ENCODE measurements around the gene LHFPL3. TPM values are rescaled to one million over a fixed set of nuclear protein-coding genes. Genes with fewer than 3 reads are reported as not detected.

The LHFPL3 gene
- total and polyA plus RNA-seq, 2 donors (not counting 3 experiments of a cell fraction or from before 2014, with no cell fraction given) = not detected

DNA sequence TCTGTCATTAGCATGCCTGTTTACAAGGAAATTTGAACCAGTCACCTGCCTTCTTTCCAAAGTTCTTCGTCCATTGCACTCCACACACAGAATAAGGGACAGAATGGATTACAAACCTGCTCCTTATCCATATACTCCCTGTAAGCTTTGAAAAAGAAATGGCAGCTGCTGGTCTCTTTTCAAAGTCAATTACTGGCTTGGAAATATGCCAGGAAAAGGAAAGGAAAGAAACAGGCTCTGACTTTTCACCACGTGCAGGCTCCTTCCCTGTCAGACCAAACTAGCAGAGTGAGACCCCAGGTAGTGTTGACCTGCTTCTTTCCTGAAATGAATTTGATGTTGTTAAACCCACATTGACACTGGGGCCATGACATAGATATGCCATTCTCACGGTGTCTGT is 84.5 kb downstream of the LHFPL3 start:
- Histone ChIP-seq H3K27me3 (ENCODE audit: control insufficient read depth in 2 of 2, insufficient read depth in 2 of 2, low read length in 2 of 2) (no peaks in the 10 kb centered on the region), H3K4me3 (replicated peaks in 1 of 3; ENCODE audit: insufficient read depth in 1 of 3, low read depth in 1 of 3, low read length in 3 of 3) (no peak overlapping the region), H3K9me1 (replicated peaks; ENCODE audit: control insufficient read depth, extremely low read depth, insufficient read depth, low read length) (peaks cover 2% of the 10 kb centered on the region), H3K9ac (replicated peaks; ENCODE audit: extremely low read depth, insufficient read depth, low read length) (no peak overlapping the region), H3K79me2 (ENCODE audit: control insufficient read depth, insufficient read depth, low read length) (no peaks in the 10 kb centered on the region), H3K4me2 (ENCODE audit: insufficient read depth, low read length) (no peak overlapping the region), H3K27ac (ENCODE audit: insufficient read depth, low read depth, low read length) (no peak overlapping the region), H3K4me1 (ENCODE audit: control insufficient read depth, extremely low read depth, insufficient read depth, low read length) (no peaks in the 10 kb centered on the region), H2AFZ (ENCODE audit: low read depth, low read length) (no peak overlapping the region), H3K36me3 (ENCODE audit: control insufficient read depth in 2 of 2, extremely low read depth in 1 of 2, insufficient read depth in 2 of 2, low read length in 2 of 2) (no peaks in the 10 kb centered on the region), H4K20me1 (replicated peaks; ENCODE audit: control insufficient read depth, extremely low read depth, insufficient read depth, low read length) (no peaks in the 10 kb centered on the region), H3K9me3 (replicated peaks; ENCODE audit: control insufficient read depth, insufficient read depth, low read length) (no peaks in the 10 kb centered on the region)
- TF ChIP-seq, protein P1, sequence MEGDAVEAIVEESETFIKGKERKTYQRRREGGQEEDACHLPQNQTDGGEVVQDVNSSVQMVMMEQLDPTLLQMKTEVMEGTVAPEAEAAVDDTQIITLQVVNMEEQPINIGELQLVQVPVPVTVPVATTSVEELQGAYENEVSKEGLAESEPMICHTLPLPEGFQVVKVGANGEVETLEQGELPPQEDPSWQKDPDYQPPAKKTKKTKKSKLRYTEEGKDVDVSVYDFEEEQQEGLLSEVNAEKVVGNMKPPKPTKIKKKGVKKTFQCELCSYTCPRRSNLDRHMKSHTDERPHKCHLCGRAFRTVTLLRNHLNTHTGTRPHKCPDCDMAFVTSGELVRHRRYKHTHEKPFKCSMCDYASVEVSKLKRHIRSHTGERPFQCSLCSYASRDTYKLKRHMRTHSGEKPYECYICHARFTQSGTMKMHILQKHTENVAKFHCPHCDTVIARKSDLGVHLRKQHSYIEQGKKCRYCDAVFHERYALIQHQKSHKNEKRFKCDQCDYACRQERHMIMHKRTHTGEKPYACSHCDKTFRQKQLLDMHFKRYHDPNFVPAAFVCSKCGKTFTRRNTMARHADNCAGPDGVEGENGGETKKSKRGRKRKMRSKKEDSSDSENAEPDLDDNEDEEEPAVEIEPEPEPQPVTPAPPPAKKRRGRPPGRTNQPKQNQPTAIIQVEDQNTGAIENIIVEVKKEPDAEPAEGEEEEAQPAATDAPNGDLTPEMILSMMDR (IDR thresholded peaks at IDR 0.05; ENCODE audit: extremely low read depth in 1 of 2, insufficient read depth in 1 of 2, low read depth in 1 of 2, low read length in 2 of 2) = no peak
- no peak for TF ChIP-seq EZH2 (IDR thresholded peaks at IDR 0.05; ENCODE audit: borderline replicate concordance, low read depth, low read length, severe bottlenecking)
- TF ChIP-seq POLR2AphosphoS5 (IDR thresholded peaks at IDR 0.05; ENCODE audit: insufficient read depth, low read depth, low read length) = no peak
- no peak for TF ChIP-seq FOS (IDR thresholded peaks at IDR 0.05; ENCODE audit: borderline replicate concordance, insufficient read depth, low read length)
- no peak for DNase-seq (ENCODE audit: low read depth, low spot score)
- CTCF ChIA-PET = no interaction called here
- intact Hi-C loops (cut with micrococcal nuclease) = no loop called here
- dilution Hi-C loops (cut with MboI; ENCODE audit: extremely low pct_ligation_motif_present, low sequenced_read_pairs) = no loop called here
- FAIRE-seq = peak; percentile 26
- POLR2A ChIA-PET = no interaction called here
- BruUV-seq (replicated peaks) = no TSS peak

DNA sequence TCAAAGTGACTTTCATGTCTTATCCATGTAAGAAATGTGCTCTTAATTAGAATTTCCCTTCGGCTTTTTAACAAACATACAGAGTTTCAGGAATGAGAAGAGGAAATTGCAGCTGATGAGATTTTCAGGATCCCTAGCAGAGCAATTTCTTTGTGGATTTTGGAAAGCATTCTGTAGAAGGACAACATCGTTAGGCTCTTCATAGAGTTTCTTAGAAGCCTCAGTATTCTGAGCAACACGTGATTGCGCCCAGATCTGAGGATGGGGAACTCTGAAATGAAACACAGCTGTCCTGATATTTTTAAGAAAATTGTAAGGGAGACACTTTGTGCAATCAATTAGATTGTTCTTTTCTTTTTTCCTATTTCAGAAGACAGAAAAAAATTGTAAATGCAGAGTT is 85.8 kb downstream of the LHFPL3 start:
- dilution Hi-C loops (cut with MboI; ENCODE audit: extremely low pct_ligation_motif_present, low sequenced_read_pairs) (no loop called here), intact Hi-C loops (cut with micrococcal nuclease) (no loop called here)
- Histone ChIP-seq H3K9me1 (replicated peaks; ENCODE audit: control insufficient read depth, extremely low read depth, insufficient read depth, low read length) (peaks cover 2% of the 10 kb centered on the region), H4K20me1 (replicated peaks; ENCODE audit: control insufficient read depth, extremely low read depth, insufficient read depth, low read length) (no peaks in the 10 kb centered on the region), H3K27me3 (ENCODE audit: control insufficient read depth in 2 of 2, insufficient read depth in 2 of 2, low read length in 2 of 2) (no peaks in the 10 kb centered on the region), H2AFZ (ENCODE audit: low read depth, low read length) (no peak overlapping the region), H3K4me1 (ENCODE audit: control insufficient read depth, extremely low read depth, insufficient read depth, low read length) (no peaks in the 10 kb centered on the region), H3K4me2 (ENCODE audit: insufficient read depth, low read length) (no peak overlapping the region), H3K4me3 (replicated peaks in 1 of 3; ENCODE audit: insufficient read depth in 1 of 3, low read depth in 1 of 3, low read length in 3 of 3) (no peak overlapping the region), H3K9ac (replicated peaks; ENCODE audit: extremely low read depth, insufficient read depth, low read length) (no peak overlapping the region), H3K9me3 (replicated peaks; ENCODE audit: control insufficient read depth, insufficient read depth, low read length) (no peaks in the 10 kb centered on the region), H3K27ac (ENCODE audit: insufficient read depth, low read depth, low read length) (no peak overlapping the region), H3K36me3 (ENCODE audit: control insufficient read depth in 2 of 2, extremely low read depth in 1 of 2, insufficient read depth in 2 of 2, low read length in 2 of 2) (no peaks in the 10 kb centered on the region), H3K79me2 (ENCODE audit: control insufficient read depth, insufficient read depth, low read length) (no peaks in the 10 kb centered on the region)
- FAIRE-seq (no peak), DNase-seq (ENCODE audit: low read depth, low spot score) (no peak)
- no TSS peak for BruUV-seq (replicated peaks)
- ChIA-PET POLR2A (no interaction called here), CTCF (no interaction called here)
- TF ChIP-seq POLR2AphosphoS5 (IDR thresholded peaks at IDR 0.05; ENCODE audit: insufficient read depth, low read depth, low read length) (no peak), JUN (IDR thresholded peaks at IDR 0.05; ENCODE audit: borderline replicate concordance, insufficient read depth, insufficient read length, low read depth) (no peak)
- TF ChIP-seq, protein P2, sequence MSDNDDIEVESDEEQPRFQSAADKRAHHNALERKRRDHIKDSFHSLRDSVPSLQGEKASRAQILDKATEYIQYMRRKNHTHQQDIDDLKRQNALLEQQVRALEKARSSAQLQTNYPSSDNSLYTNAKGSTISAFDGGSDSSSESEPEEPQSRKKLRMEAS (IDR thresholded peaks at IDR 0.05; ENCODE audit: insufficient read depth, insufficient read length) = no peak

Measured in endothelial cell of umbilical vein (primary cell).